Activated gamma-delta T cell treated with anti-CD3 and anti-CD28 coated beads, Interleukin-2, amount 50 U/mL, for 16 hours (primary cell): ENCODE measurements around the gene LHX2.

Experiments used
- DNase-seq: peaks from one replicate; pipeline ENCODE4 v3.0.0-alpha.2; 2020; ENCODE audit warnings: low read depth

LHX2 gene

GRCh38 chr9:124013309-124014210, 2.0 kb downstream of the LHX2 start:
- DNase-seq = no peak

DNA sequence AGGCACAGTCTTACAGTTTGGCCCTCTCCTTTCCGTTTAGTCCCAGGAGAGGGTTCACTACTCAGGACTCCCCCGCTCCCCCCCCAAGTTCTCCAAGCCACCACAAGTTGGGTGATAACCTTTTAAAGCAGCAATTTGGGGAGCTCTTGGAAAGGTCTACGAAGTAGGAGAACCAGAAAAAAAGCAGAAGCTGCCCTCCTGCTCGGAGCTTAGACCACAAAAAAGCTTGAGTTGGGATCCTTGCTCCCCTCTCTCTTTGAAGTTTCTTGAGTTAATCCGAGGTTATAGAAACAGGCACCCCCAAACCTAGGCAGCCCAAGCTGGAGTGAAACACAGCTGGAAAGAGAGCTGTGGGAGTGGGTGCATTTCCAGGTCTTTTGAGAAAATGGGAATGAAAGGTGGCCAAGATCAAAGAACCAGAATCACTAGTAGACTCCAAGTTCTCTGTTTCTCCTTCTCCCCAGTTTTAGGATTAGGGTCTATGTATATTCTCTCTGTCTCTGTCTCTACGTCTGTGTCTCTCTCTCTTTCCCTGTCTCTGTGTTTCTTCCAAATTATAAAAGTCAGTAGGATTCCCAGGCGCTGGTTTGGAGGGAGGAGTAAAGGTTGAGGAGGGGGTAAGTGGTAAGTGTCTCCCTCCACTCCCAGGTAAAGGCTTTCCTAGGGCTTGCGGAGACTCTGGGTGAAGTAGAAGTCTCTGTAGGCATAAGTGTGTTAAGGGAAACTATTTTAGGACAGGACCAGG, 2.8 kb downstream of the LHX2 start:
- no peak for DNase-seq

- DNase-seq = no peak
These were observed 3.5 kb downstream of the LHX2 start for GRCh38 chr9:124014956-124015660.

DNA sequence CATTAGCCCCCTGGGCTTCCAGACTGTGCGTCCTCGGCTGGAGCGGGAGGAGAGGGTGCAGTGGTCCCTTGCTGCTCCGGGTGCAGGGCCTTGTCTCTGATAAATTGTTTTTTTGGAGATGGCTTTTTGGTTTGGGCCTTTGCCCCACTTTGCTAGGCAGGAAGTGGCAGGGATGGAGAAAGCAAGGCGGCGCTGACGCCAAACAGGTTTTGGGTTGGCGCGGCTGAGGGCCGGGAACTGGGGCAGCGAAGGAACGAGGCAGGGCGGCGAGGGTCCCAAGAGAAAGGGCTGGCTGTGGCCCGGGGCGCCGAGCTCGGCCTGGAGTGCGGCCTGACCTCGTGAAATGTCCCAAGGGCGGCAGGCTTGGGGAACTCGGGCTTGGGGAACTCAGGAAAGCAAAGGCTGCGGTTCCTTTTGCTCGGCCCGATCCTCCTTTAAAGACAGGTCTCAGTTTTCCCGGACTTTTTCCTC, 4.1 kb downstream of the LHX2 start:
- no peak for DNase-seq

DNA sequence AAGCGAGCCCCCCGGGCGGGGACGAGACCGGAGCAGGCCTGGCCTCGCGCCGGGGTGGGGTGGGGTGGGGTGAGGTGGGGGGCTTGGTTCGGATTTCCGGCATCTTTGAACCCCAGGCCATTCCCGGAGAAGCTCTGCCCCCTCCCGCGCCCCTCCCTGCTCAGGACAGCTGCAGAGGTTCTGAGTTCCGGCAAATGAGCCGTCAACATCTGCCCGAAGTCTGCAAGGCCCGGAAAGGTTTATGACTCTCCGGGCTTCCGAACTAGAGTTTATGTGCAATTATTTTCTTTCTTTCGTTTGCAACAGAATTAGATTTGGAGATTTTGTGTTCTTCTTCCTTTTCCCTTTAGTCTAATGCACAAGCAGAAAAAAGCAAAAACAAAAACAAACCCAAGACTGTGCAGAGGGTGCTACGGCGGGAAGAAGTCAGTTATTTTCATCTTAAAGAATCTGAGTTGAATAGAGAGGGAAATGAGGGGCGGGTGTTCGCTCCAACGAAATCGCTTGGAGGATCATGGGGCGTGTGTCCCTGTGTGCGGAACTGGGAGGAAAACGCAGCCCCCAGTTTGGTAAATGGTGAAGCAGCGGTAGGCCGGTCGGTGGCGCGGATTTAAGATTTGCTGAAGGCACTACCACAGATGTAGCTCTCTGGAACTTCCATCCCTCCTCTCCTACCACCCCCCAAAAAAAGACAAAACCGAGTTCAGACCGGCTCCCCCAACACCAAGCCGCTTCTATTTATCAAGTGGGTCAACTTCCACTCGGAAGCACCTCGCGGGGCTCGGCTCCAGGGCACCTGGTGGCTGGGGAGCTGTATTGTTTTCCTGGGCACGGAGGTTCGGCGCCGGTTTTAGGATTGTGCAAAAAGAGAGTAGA, 4.8 kb downstream of the LHX2 start:
- DNase-seq = no peak

DNA sequence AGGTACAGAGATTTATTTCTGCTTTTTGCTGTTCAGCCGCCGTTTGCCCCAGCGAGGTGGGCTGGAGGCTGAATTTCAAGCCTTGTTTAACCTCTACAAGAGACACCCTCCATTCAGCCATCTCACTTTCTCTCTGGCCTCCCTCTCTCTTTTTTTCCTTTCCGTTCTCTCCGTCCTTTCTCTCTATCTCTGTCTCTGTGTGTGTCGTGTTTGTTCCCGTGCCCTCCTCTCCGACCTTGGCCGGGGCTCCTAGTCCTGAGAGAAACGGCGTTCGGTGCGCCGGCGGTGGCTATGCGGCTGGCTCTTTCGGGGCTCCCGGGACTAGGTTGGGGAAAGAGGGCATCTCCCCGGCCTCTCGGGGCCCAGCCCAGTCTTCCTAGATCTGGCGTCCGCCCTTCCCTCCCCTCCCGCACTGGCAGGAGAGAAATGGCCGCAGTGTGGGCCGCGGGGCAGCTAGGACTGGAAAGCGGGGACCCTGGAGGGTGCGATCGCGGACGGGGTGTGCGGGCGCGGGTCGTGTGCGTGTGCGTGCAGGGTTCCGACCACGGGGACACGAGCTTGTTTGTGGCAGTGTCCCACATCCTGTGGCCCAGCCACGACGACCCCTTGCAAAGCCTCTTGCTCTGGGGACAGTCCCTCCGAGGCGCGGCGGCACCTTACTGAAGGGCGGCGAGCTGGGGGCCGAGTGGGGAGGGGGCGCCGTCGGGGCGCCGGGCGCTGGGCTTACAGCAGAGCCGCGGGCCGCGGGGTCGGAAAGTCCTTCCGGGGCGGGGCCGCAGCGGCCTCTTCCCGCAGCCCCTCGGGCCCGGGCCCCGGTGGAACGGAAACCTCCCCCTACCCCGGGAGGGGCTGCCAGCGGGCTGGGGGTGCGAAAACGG, 5.7 kb downstream of the LHX2 start:
- DNase-seq = no peak

DNA sequence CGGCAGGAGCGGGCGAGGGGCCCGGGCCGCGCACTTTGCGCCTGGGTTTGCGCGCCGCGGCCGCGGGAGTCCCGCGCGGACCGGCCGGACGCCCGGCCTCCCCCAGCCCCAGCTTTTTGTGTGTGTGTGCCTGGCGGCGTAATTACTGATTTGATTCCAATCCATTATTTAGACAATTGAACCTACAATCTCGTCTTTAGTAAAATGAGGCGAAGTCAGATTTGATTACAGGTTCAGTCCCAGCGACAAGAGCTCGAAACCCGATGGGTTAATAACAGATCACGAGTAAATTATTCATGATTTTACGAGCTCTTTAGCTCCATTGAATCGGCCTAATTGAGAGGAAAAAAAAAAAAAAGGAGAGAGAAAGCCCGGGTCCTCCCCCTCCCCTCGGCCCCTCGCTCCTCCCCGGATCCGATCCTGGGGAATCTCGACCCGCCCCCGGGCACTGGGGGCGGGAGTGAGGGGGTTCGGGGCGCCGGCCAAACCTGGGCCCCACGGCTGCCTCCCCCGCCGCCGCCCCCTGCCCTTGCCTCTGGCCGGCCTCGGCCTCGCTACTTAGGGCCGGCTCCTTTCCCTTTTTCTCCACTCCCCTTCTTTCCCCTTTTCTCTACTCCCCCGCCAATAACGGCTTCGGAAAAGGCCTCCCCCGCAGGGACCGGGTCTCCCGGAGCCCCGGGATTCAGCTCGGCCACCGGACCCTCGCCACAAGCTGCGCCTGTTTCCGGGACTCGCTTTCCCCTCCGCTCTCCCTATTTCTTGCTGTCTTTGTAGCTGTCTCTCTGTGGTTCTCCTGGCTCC, 6.6 kb downstream of the LHX2 start:
- no peak for DNase-seq

GRCh38 chr9:124018730-124019697, 7.4 kb downstream of the LHX2 start:
- no peak for DNase-seq

DNA sequence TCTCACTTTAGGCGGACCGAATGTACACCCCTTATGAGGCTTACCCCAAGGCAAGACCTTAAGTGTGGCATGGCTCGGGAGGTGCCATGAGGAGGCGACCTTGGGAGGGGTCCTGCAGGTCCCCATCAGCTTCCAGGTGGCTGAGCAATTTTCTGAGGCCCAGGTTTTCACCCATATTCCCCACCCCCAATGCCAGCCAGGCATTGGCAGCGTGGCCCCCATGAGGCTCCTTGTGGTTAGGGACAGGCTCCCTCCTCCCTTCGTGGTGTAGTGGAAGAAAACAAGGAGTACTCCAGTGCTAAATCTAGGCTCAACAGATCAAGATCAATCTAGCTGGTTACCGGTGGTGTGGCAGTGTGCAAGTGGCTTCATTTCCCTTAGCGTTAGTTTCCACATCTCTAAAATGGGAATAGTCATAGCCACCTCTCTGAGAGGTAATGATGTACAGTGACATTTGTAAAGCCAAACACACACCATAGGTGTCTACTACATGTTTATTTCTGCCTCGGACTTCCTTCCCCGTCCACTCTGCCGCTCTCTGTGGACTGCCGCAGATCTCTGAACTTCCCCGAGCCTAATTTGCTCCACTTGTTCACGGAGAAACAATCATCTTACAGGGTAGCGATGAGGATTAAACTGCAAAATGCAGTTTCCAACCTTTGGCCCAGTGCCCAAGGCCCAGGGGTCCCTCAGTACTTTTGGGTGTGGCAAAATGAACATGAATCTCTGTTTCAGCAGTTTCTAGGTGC, 8.4 kb downstream of the LHX2 start:
- no peak for DNase-seq

- DNase-seq = no peak
These were observed 9.2 kb downstream of the LHX2 start for GRCh38 chr9:124020520-124021384.

DNA sequence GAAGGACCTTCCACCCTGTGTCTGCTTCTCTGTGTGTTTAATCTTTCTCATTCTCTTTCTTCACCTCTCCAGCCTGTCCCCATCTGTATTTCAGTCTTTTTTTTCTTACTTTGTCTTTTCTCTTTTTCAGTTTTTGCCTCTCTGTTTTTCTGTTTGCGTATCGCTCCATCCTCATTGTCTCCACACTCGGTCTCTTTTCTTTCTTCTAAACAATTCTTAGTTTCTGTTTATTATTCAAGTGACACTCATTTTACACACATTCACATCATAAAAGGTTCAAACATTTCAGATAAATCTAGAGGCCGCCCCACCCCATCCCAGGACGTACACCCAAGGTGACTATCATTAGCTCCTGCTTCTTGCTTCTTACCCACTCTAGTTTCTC, 9.8 kb downstream of the LHX2 start:
- DNase-seq = no peak

DNA sequence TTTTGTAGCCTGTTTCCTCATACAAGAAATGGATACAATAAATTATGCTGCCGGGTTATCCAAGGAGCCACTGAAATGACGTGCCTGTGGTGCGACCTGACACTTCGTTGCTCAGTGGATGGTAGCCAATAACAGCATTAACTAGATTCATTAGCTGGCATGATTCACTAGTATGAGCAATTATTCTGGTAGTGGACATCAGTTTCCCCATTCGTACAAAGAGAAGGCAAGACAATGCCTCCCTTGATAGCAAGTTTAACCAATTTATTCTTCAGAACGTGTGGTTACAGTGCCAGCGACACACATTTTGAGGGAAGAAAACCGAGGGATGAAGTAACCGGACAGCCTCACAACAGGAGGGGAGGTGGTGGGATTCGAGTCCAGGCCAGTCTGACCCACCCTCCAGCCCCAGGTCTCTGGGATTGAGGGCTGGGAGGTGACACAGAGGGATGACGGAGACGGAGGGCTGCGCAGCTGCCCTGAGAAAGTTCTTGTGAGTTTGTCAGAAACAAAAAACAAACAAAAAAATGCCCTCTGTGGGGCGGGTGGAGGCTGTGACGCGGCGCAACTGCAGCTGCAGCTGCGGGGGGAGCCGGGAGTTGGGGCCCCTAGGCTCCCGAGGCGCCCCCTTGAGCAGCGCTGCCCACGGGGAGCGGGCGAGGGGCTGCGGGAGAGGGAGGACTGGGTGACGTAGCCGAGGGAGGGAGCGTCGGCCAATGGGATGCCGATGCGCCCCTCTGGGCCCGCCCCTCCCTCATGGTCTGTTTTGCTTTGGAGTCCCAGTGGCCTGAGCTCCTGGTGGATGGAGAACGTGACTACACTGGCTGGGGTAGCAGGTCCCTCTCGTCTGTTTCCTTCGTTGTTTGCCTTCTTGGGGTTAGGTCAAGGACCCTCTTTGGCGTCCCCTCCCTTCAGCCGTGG, 10.9 kb downstream of the LHX2 start:
- DNase-seq = no peak

GRCh38 chr9:124024107-124024506, 12.5 kb downstream of the LHX2 start:
- DNase-seq = no peak

DNA sequence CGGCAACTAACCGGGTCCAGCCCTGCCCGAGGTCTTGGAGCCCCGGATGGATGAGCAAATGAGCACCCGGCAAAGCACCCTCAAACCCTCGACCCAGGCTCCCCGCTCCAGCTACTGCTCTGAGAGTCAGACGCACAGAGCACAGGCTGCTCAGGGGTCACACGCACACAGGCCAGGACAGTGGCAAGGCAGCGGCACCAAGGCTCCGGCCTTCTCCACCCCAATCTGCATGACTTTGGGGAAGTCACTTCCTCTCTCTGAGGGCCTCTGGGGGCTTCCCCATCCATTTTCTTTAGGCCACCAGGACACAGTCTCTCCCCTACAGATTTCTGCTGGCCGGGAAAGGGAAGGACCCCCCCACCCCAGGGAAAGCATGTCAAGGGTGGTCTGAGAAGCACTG, 18.0 kb downstream of the LHX2 start:
- no peak for DNase-seq

DNA sequence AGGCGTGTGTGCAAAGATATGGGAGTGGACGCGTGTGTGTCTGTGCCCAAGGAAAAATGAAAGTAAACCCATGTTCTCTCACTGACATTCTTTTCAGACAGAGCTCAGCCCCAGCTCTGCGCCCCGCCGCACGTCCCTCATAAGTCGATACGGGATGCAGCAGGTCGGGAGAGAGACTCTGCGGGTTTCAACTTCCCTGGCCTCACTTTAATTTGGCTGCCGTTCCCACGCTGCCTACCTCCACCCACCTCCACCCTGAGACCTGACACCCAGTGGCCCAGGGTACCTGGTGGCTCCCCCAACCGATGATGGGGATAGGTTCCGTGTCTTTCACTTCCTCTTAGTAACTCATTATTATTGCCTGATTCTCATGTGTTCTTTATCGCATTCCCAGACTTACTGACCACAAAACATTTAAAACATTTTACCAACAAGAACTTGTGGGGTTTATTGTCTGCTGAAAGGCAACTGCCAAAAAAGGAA, 19.4 kb downstream of the LHX2 start:
- DNase-seq = no peak

- no peak for DNase-seq
These were observed 20.7 kb downstream of the LHX2 start for GRCh38 chr9:124032247-124032646.
